Measurements from ENCODE around the gene GABBR2.
"Not testable (repeated sequence)": the region's sequence is repeated elsewhere in the genome, so short reads cannot be mapped to it uniquely, and the experiment has no call there.

Gene GABBR2

DNA sequence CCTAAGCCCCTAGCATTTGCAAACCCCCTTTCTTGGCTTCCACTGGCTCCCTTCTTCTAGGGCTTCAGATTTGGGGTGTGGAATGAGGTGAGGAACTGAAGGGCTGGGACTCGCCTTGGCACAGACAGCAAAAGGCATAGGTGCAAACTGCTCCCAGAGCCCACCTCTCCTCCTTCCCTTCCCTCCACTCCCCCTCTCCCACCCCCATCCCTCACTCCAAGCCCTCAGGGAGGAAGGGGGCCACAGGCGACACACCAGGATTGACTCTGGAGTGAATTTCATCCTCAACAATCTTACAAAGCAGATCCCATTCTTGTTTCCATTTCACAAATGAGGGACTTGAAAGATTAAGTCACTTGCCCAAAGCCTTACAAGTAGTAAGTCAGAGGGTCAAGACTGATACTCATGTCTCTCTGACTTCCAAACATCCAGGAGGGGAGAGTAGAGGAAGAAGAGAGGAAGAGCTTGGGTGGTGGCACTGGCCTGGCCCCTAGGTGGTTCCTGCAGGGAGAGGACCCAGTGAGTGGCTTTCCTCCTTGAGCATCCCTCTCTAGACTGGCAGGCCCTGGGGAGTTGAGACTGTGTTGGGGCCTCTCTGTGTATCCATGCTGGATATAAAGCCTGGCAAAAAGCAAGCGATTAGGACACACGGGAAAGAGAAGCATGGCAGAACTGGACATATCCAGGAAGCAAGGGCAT, 193.1 kb downstream of the GABBR2 start:
- in situ Hi-C loops (cut with MboI; ENCODE audit: low sequenced_read_pairs) = no loop called here
- Histone ChIP-seq H3K4me3 (no peak overlapping the region), H3K36me3 (replicated peaks) (no peaks in the 10 kb centered on the region), H3K4me1 (no peaks in the 10 kb centered on the region), H3K9me3 (no peaks in the 10 kb centered on the region), H3K27me3 (ENCODE audit: low read depth) (no peaks in the 10 kb centered on the region)
- no peak for DNase-seq (ENCODE audit: low spot score in 2 of 2)

DNA sequence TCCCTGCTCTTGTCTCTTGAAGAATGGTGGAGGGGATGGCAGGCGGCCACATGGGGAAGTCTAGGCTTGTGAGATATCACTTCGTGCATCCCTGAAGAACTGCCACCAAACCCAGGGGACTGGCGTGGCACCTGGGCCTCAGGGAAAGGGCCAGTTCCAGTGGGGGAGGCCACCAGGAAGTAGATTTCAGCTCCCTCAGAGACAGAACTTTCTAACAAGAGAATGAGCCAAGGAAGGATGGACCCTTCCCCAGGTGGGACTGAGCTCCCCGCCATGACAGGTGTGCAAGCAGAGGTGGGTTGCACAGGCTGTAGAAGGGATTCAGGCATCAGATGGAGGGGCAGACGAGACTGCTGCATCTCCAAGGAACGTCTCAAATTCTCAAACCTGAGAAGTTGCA, 193.9 kb downstream of the GABBR2 start:
- in situ Hi-C loops (cut with MboI; ENCODE audit: low sequenced_read_pairs) = no loop called here
- H3K4me3 ChIP-seq = no peak overlapping the region
- no peak for DNase-seq (ENCODE audit: low spot score in 2 of 2)

DNA sequence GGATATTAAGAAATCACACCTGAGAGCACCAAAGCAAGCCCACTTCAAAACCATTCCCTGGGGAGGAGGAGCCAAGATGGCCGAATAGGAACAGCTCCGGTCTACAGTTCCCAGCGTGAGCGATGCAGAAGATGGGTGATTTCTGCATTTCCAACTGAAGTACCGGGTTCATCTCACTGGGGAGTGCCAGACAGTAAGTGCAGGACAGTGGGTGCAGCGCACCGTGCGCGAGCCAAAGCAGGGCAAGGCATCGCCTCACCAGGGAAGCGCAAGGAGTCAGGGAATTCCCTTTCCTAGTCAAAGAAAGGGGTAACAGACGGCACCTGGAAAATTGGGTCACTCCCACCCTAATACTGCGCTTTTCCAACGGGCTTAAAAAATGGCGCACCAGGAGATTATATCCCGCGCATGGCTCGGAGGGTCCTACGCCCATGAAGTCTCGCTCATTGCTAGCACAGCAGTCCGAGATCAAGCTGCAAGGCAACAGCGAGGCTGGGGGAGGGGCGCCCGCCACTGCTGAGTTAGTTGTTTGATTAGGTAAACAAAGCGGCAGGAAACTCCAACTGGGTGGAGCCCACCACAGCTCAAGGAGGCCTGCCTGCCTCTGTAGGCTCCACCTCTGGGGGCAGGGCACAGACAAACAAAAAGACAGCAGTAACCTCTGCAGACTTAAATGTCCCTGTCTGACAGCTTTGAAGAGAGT, 200.4 kb downstream of the GABBR2 start:
- H3K4me3 ChIP-seq; H3K27me3 ChIP-seq (ENCODE audit: low read depth); H3K36me3 ChIP-seq (replicated peaks); H3K4me1 ChIP-seq; in situ Hi-C loops (cut with MboI; ENCODE audit: low sequenced_read_pairs); H3K9me3 ChIP-seq; DNase-seq (ENCODE audit: low spot score in 2 of 2): not testable (repeated sequence)

More for the DNA sequence above, 193.9 kb downstream of the GABBR2 start:
- H3K36me3 ChIP-seq (replicated peaks) = no peaks in the 10 kb centered on the region
- H3K9me3 ChIP-seq = no peaks in the 10 kb centered on the region
- no peaks in the 10 kb centered on the region for H3K4me1 ChIP-seq
- no peaks in the 10 kb centered on the region for H3K27me3 ChIP-seq (ENCODE audit: low read depth)

DNA sequence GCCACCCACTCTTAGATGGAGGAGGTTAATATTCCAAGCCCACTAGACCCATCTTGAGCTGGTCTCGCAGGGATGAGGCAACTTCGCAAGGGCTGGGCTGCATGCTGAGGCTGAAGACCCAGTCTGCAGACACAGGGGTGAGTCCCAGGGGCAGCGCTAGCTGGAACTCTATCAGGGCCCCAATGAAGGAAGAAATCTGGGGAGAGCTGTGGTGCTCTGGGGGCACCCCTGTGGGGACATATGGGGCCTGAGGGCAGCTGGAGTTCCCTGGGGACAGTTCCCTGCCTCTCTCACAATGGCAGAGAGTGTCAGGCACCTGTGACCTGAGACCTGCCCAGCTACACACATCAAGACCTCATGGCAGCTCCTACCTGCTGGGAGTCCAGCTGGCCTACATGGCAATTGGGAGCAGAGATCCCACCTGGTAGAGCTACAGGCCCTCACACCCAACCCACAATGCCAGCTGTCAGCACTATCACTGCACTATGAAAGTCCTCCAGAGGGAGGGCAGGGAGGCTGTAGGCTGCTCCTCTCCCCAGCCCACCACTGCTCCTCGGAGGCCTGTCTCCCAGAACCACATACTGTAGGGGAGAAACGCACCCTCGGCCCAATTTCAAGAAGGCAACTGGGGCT, 202.2 kb downstream of the GABBR2 start:
- in situ Hi-C loops (cut with MboI; ENCODE audit: low sequenced_read_pairs) = no loop called here
- Histone ChIP-seq H3K4me1 (no peaks in the 10 kb centered on the region), H3K4me3 (no peak overlapping the region), H3K27me3 (ENCODE audit: low read depth) (no peaks in the 10 kb centered on the region), H3K9me3 (no peaks in the 10 kb centered on the region), H3K36me3 (replicated peaks) (no peaks in the 10 kb centered on the region)
- DNase-seq (ENCODE audit: low spot score in 2 of 2) = no peak

DNA sequence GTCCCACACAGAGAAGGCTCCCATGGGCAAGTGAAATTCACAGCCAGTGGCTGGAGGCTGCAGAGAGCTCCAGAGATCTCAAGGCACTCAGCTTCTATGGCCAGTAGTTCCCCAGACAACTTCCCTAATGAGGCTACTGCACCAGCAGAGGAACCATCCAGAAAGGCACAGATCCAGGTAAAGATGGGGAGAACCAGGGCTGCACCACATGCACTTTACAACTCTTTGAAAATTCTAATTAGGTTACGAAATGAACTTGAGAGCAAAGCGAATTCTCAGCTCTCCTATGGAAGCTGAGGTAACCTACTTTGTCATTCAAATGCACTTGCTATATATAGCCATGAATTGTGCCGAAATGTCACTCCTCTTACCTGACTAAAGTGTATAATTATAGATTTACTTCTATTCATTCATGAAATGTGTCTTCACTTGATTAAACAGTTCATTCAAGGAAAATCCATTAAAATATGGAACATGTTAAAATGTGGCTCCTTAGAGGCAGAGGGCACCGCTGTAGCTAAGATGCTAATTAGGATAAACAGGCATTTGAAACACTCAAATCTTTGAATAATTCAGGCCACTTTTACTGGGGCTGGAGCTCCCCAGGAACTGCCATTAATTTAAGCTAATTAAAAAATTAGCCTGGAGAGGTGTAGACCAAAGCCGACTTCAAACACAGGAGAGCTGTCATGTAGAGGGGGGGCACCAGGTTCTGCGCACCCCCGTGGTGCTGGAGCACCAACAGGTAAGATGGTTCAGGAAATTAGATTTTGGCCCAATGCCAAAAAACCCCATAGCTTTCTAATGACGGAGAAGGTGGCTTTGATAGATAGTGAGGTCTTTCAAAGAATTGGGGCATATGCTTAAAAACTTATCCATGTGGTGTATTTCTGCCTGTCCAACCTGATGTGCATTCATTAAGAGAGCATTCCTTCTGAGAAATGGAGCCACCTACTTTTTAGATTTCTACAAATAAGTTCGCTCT, 204.1 kb downstream of the GABBR2 start:
- in situ Hi-C loops (cut with MboI; ENCODE audit: low sequenced_read_pairs) = no loop called here

DNA sequence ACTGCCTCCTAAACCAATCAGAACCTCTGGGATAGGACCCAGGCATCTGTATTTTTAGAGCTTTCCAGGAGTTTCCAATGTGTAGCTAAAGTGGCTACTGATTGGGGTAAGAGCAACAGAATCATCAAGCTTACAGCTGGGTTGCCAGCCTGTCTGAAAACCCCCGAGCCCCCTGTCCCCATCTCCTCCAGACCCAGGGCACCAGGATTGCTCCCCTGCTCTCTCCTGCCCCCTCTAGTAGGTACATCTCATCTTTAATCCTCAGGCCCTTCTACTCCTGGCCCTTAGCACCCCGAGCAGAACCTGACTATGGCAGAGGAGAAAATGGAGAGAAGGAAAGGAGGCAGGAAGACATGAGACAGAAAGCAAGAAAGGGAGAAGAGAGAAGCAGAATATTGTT, 204.9 kb downstream of the GABBR2 start:
- H3K4me3 ChIP-seq = no peak overlapping the region
- in situ Hi-C loops (cut with MboI; ENCODE audit: low sequenced_read_pairs) = no loop called here
- H3K36me3 ChIP-seq (replicated peaks) = no peaks in the 10 kb centered on the region

More for the DNA sequence above, 204.1 kb downstream of the GABBR2 start:
- Histone ChIP-seq H3K27me3 (ENCODE audit: low read depth) (no peaks in the 10 kb centered on the region), H3K36me3 (replicated peaks) (no peaks in the 10 kb centered on the region), H3K9me3 (no peaks in the 10 kb centered on the region), H3K4me3 (no peak overlapping the region), H3K4me1 (no peaks in the 10 kb centered on the region)
- no peak for DNase-seq (ENCODE audit: low spot score in 2 of 2)

DNA sequence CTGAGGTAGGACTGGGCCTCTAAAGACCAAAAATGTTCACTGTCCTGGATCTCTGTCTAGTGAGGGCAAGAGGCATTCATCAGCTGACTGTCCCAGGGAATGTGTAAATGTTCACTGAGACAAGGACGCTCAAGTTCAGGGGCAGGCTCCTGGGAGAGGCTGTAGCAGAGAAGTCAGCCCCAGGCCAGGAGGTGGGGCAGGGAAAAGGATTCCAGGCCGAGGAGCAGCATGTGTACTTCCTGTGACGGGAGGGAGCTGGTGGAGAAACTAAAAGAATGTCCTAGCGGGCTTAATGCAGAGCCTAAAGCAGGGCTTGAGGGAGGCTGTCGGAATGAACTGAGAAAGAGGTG, 205.8 kb downstream of the GABBR2 start:
- Histone ChIP-seq H3K36me3 (replicated peaks) (no peaks in the 10 kb centered on the region), H3K4me1 (no peaks in the 10 kb centered on the region), H3K9me3 (no peaks in the 10 kb centered on the region), H3K27me3 (ENCODE audit: low read depth) (no peaks in the 10 kb centered on the region), H3K4me3 (no peak overlapping the region)
- no peak for DNase-seq (ENCODE audit: low spot score in 2 of 2)
- in situ Hi-C loops (cut with MboI; ENCODE audit: low sequenced_read_pairs) = no loop called here

More for the DNA sequence above, 204.9 kb downstream of the GABBR2 start:
- Histone ChIP-seq H3K9me3 (no peaks in the 10 kb centered on the region), H3K4me1 (no peaks in the 10 kb centered on the region), H3K27me3 (ENCODE audit: low read depth) (no peaks in the 10 kb centered on the region)
- DNase-seq (ENCODE audit: low spot score in 2 of 2) = no peak

DNA sequence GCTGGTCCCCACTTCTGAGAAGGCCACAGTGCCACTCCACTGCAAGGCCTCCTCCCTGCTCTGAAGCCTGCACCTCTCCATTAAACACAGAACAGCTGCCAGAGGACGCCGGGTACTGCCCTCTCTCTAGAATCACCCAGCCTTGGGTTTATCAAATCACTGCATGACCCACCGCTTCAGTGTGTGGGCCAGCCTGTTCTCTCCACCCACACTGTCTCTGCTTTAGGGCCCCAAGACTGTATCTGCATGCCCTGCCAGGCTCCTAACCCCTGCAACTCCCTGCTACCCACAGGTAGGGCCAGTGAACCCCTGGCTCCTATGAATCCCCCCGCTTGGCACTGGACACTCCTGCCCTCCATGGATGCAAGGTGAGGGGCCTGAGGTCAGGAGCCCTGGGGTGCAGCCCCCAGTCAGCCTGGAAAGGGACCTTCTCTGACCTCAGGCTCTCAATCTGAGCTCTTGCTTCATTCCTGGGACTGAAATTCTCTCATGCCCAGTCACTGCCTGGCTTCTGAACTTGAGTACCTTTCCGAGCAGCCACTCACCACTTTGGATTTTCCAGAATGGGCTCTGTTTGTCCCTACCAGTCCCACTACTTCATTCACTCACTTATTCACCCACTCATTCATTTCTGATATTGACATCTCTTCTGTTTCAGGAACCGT, 206.3 kb downstream of the GABBR2 start:
- no peaks in the 10 kb centered on the region for H3K36me3 ChIP-seq (replicated peaks)
- no peaks in the 10 kb centered on the region for H3K27me3 ChIP-seq (ENCODE audit: low read depth)
- no peak overlapping the region for H3K4me3 ChIP-seq
- H3K4me1 ChIP-seq = no peaks in the 10 kb centered on the region
- in situ Hi-C loops (cut with MboI; ENCODE audit: low sequenced_read_pairs) = no loop called here
- no peak for DNase-seq (ENCODE audit: low spot score in 2 of 2)
- no peaks in the 10 kb centered on the region for H3K9me3 ChIP-seq

DNA sequence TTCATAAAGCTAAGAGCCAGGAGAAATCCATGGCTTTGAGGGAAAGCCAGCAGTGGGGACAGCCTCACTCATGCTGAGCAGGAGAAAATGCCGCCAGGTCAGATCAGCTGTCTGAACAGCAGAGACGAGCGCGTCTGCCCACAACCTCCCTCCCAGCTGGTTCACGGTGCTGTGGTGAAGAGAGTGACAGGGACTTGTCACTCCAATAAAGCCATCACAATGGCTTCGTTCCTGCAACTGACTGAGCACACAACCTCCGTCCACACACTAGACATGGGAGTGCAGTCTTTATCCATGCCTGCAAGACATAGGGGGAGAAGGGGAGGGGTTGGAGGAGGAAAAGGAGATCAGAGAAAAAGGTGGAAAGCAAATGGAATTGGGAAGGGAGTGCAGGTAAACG, 206.9 kb downstream of the GABBR2 start:
- Histone ChIP-seq H3K9me3 (no peaks in the 10 kb centered on the region), H3K36me3 (replicated peaks) (no peaks in the 10 kb centered on the region), H3K4me1 (no peaks in the 10 kb centered on the region), H3K27me3 (ENCODE audit: low read depth) (no peaks in the 10 kb centered on the region), H3K4me3 (no peak overlapping the region)
- in situ Hi-C loops (cut with MboI; ENCODE audit: low sequenced_read_pairs) = no loop called here
- DNase-seq (ENCODE audit: low spot score in 2 of 2) = no peak

DNA sequence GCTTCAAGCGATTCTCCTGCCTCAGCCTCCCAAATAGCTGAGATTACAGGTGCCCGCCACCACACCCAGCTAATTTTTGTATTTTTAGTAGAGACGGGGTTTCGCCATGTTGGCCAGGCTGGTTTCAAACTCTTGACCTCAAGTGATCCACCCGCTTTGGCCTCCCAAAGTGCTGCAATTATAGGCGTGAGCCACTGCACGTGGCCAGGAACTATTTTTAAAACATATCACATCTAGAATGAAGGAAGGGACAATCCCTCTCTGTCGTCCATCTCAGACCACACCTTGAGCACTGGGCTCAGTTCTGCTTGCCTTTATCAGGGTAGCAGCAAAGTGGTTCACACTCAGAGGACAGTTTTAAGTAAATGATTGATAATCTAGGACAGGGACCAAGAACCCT, 207.5 kb downstream of the GABBR2 start:
- DNase-seq (ENCODE audit: low spot score in 2 of 2); H3K36me3 ChIP-seq (replicated peaks); in situ Hi-C loops (cut with MboI; ENCODE audit: low sequenced_read_pairs); H3K9me3 ChIP-seq; H3K4me3 ChIP-seq; H3K4me1 ChIP-seq; H3K27me3 ChIP-seq (ENCODE audit: low read depth): not testable (repeated sequence)

DNA sequence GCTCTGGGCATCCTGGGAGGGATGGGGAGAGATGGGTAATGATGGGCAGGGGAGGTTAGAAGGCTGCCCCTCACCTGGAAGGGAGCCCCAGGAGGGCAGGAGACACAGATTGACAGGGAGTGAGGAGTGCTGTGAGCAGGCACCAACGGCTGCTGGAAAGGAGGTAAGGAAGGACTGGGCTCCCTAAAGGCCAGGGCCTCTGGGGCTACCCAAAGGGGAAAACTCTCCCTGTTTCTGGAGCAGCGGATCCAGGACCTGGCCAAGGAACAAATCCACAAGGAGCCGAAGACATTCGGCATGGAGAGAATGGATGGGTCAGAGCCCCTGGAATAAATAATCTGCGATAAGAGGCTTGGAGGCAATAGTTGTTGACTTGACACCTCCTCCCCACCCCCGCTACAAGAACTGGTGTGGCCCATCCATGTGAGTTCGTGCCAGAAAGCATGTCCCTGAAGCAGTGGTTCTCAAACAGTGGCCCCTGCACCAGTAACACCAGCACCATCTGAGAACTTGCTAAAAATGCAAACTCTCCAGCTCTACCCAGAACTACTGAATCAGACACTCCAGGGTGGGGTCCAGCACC, 208.3 kb downstream of the GABBR2 start:
- in situ Hi-C loops (cut with MboI; ENCODE audit: low sequenced_read_pairs) = no loop called here
- H3K4me1 ChIP-seq = no peaks in the 10 kb centered on the region
- no peaks in the 10 kb centered on the region for H3K27me3 ChIP-seq (ENCODE audit: low read depth)
- no peaks in the 10 kb centered on the region for H3K9me3 ChIP-seq
- no peaks in the 10 kb centered on the region for H3K36me3 ChIP-seq (replicated peaks)
- no peak overlapping the region for H3K4me3 ChIP-seq
- no peak for DNase-seq (ENCODE audit: low spot score in 2 of 2)

DNA sequence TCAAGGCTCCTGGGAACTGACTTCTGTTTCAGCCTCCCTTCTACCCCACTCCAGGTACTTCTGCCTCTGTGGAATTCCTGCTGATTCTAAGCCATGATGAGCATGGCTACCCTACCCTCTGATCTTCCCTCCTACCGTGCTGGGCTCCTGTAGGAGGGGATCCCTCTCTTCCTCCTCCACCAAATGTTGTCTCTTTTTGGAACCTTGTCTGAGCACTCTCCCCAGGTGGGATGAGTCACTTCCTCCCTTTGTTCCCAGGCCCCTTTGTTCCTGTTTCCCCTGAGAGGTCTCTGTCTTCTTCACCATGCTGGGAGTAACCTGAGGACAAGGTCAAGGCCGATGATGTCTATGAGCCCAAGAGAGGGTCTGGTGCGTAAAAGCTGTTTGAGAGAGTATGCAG, 213.2 kb downstream of the GABBR2 start:
- H3K4me3 ChIP-seq = no peak overlapping the region
- no peaks in the 10 kb centered on the region for H3K4me1 ChIP-seq
- peaks cover 3% of the 10 kb centered on the region for H3K27me3 ChIP-seq (ENCODE audit: low read depth)
- no peaks in the 10 kb centered on the region for H3K36me3 ChIP-seq (replicated peaks)
- DNase-seq (ENCODE audit: low spot score in 2 of 2) = no peak
- in situ Hi-C loops (cut with MboI; ENCODE audit: low sequenced_read_pairs) = no loop called here
- no peaks in the 10 kb centered on the region for H3K9me3 ChIP-seq

DNA sequence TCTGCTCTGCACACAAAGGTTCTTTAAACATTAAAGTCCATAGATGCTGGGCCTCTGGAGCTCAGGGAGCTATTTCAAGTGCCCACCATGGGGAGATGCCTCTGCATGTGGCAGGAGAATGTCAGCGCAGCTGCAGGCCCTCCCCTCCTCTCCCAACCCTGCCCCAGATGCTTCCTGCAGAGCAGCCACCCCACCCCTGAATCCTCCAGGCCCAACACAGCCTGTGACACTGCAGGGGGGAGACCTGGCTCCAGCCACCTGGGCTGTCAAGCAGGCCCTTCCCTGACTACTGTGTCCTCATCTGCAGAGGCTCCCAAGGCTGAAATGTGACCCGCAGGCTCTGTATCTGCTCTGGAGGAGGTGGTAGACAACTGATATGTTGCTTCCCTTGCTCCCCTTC, 213.9 kb downstream of the GABBR2 start:
- in situ Hi-C loops (cut with MboI; ENCODE audit: low sequenced_read_pairs) = no loop called here
- no peaks in the 10 kb centered on the region for H3K4me1 ChIP-seq
- no peaks in the 10 kb centered on the region for H3K9me3 ChIP-seq
- no peaks in the 10 kb centered on the region for H3K36me3 ChIP-seq (replicated peaks)
- peaks cover 3% of the 10 kb centered on the region for H3K27me3 ChIP-seq (ENCODE audit: low read depth)
- no peak for DNase-seq (ENCODE audit: low spot score in 2 of 2)
- no peak overlapping the region for H3K4me3 ChIP-seq

Measured in HAP-1 (cell line).